GM21825 (cell line): ENCODE results near the gene CDHR1.

ENCODE experiments used
- ATAC-seq: cut with Tn5 transposase; IDR thresholded peaks from one replicate; pipeline ENCODE4 v1.9.1; 2021; ENCODE audit warnings: mild to moderate bottlenecking, moderate library complexity; ENCODE audit not compliant: unreplicated experiment

Gene CDHR1

DNA sequence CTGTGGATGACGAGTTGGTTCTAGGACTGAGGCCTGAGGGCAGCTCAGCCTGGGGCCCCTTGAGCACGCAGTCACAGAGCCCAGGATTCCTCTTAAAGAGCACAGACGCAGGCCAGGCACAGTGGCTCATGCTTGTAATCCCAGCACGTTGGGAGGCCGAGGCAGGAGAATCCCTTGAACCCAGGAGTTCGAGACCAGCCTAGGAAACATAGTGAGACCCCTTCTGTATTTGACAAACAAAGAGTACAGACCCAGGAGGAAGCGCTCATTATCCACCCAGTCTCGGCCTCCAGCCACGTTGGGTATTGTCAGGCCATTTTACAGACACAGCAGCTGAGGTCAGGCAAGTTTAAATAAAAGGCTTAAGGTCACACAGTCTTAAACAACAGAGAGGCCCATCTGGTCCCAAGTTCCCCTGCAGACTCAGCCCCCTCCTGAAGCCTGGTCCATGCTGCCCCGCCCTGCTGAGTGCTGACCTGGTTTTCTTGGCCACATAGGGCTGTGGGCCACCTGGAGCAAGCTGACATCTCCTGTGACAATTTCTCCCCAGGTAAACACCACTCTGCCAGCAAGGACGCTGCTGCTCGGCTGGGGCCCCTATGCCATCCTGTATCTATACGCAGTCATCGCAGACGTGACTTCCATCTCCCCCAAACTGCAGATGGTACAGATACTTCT, 63.1 kb downstream of the CDHR1 start:
- ATAC-seq, result no peak

DNA sequence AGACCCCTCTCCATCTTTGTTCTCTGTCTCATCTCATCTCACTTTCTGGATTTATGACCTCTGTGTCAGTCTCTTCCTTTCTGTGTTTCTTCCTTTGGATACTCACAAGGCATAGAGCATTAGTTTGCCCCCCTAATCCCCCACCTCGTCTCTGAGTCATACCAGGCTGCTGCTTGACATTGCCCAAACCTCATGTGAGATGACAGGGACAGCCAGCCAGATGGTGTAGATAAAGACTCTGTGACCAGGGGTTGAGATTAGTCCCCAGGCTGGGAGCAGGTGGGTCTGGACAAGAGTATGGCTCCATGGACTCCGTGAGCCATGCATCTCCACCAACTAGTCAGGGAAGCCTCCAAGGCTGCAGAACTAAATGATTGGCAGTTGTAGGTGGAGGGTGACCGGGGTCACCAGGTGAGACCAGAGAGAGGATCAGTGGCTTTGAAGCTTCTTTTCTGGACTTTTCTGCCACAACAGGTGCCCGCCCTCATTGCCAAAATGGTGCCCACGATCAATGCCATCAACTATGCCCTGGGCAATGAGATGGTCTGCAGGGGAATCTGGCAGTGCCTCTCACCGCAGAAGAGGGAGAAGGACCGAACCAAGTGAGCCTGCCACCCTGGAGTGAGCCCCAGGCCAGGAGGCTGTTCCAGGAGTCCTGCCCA, 63.8 kb downstream of the CDHR1 start:
- no peak for ATAC-seq

DNA sequence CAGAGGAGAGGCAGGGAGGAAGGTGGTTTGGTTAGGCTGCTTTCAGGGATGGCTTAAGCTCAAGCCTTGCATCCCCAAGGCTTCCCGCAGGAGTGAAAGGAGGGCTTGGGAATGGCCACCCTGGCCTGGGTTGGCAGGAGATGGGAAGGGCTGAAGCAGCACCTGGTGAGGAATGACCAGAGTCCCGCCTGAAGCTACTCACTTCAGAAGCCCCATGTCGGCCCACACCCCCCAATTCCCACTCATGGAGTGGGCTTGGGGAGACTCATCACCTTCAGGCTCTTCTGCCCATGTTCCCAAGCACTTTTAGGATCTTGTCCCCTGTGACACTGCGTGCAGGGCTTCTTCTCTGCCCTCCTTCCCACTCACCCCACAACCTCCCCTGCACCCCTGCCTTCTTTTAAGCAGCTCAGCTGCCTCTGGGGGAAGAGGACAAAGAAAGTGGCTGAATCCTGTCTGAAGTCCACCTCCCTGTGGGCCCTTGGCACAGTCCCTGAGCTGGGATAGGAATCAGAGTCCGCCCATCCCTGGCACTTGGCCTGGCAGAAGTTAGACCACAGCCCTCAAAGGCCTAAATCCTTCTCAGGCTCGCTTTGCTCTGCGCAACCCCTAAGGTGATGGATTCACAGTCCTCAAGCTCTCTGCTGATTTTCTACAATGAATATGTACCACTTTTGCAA, 67.0 kb downstream of the CDHR1 start:
- ATAC-seq, result no peak

DNA sequence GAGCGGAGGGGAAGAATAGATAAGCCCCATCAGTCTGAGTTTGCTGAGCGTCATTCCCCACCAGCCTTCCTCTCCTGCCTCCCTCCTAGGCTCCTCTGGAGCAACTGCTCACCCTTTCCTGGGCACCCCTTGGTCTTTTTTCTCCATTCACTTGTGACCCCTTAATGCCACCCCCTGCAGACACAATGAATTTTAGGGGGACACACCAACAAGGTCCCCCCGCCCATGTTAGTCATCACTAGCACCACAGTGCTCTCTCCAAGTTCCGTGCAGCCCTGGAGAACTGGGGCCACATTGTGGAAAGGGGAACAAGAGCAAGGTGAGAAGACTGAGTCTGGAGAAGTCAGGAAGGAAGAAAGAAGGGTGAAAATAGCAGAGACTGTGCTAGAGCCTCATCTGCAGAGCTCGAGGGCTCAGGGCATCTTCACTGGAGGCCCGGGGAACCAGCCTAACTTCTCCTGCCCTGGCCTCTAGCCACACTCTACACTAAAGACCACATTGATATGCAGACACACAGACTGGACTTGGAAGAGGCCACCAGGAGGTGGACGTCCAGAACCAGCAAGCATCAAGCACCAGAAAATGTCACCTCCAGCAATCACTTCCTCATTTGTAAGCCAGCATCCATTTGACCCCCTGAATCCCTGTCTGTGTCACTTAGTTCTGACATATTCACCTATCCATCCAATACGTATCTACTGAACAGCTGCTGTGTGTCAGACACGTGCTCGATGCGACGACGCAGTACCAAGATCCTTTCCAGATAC, 68.0 kb downstream of the CDHR1 start:
- no peak for ATAC-seq

DNA sequence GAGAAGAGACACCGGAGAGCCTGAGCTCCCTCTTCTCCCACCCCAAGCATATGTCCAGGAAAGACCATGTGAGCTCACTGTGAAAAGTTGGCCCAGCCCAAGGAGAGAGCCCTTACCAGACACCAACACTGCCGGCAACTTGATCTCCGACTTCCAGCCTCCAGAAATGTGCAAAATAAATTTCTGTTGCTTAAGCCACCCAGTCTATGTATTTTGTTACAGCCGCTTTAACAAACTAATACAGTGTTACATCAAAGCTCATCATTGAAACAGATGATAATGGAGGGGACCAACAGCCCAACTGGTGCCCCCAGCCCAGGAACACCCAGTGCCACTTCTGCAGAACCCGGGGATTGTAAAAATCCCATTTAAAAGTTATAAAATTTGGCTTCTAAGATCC, 69.4 kb downstream of the CDHR1 start:
- ATAC-seq, result no peak

DNA sequence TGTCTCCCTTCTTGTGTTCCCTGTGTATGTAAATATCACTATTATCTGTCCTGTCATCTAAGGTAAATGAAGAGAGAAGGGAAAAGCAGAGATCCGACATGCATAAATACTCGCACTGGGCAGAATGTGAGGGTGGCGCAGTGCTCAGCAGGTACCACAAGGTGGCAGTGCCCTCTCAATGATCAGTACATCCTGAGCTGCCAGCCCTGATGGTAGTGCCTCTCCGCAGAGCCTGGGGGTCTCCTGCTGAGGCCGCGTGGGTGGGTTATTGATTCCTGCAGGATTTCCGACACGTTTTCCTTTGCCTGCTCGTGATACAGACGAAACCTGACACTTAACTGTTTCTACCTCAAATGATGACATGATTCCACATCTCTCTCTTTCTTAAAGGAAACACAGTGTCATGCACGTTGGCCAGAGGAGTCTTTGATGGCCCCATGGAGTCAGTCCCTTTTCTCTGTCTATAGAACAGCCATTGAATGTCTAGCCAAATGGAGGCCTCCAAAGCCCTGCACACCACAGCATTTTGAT, 70.3 kb downstream of the CDHR1 start:
- peak; percentile 93 for ATAC-seq

DNA sequence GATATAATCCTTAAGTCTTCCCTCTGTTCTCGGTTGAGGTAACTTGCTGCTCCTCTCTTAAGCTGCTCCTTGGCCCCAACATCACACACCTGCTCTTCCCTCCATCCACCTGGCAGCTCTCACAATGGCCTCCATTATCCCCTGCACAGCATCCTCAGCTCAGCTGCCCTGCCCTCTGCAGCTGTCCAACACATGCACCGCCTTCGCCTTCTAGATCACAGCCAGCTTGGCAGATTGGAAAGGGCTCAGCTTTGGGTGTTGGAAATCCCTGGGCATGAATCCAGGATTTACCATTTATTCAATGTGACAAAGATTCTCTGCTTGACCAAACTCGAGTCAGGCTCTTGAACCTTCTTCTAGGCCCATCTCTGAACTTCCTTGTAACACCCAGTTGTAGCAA, 71.1 kb downstream of the CDHR1 start:
- no peak for ATAC-seq

DNA sequence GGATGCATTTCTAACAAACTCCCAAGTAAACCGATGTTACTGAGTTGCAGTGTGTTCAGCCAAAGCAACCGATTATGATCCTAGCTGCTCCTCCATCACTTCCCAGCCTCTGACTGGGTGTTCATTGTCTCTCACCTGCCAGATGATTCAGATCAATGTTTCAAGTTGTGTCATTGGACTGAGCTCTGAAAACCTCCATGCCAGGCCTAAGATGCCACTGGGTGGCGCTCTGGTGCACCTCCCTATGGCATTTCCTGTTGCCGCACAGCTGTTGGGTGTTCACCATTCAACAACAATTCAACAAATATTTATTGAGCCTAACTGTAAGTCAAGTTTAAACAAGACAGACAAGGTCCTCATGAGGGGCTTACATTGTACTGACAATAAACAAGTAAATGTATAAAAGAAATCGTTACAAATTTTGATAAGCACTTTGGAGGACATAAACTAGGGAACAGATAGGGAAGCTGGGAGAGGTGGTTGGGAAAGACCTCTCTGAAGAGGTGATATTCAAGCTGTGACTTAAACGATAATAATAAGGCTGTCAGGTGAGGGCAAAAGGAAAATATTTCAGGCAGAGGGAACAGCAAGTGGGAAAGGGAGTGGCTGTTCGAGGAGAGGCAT, 73.3 kb downstream of the CDHR1 start:
- ATAC-seq, result no peak

DNA sequence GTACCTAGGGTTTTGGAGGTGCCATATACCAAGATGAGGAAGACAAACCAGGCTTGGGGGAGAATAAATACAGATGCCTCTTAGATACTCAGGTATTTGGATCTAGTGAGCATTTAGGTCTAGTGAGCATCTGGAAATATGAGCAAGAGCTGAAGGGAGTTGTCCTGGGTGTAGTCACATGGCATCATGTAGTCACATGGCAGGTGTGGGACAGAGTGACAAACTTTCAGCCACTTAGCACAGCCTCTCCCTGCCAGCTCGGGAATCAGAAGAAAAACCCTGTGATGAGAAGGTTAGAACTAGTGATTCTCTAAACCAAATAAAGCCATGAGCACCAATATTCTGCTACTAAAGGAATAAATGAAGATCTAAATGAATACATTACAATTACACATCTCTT, 74.8 kb downstream of the CDHR1 start:
- no peak for ATAC-seq
